Stomach (tissue), 4 donors: ENCODE measurements around the gene DZIP1.

Source experiments
- CTCF ChIP-seq, 7 experiments: fragments of 450-650 bp in 4 of 7; fragments of 200-600 bp in 3 of 7; sonication (generic) in 3 of 7; IDR thresholded peaks; one replicate each; pipeline ENCODE4 v1.5.1; 2016 to 2019; ENCODE audit warnings: antibody characterized with exemption in 7 of 7, control low read depth in 2 of 7, mild to moderate bottlenecking in 1 of 7
- EP300 ChIP-seq: sonication (generic); formaldehyde crosslinking; IDR thresholded peaks from one replicate; pipeline ENCODE4 v1.6.1; 2017; ENCODE audit warnings: antibody characterized with exemption
- POLR2A ChIP-seq, 4 donors: fragments of 450-650 bp; IDR thresholded peaks; one replicate each; pipeline ENCODE4 v1.6.1; 2016; ENCODE audit warnings: antibody characterized with exemption in 4 of 4, control low read depth in 2 of 4, mild to moderate bottlenecking in 1 of 4, moderate library complexity in 1 of 4
- POLR2AphosphoS5 ChIP-seq, 3 donors: sonication (generic); formaldehyde crosslinking; IDR thresholded peaks; one replicate each; pipeline ENCODE4 v1.6.1; 2016; ENCODE audit warnings: antibody characterized with exemption in 3 of 3

- TF ChIP-seq CTCF (IDR thresholded peaks at IDR 0.05) (no peak), POLR2A (IDR thresholded peaks at IDR 0.05) (no peak), POLR2AphosphoS5 (IDR thresholded peaks at IDR 0.05) (no peak), EP300 (no peak)
These were observed 15.0 kb upstream of the DZIP1 start for GRCh38 chr13:95659500-95659899.
